ENCODE measurements around the gene ADRB1. TPM values are rescaled to one million over a fixed set of nuclear protein-coding genes. Genes with fewer than 3 reads are reported as not detected.

The ADRB1 gene
- polyA plus RNA-seq, 1 of the 3 experiments (the other 2 are of a cell fraction) = not detected

DNA sequence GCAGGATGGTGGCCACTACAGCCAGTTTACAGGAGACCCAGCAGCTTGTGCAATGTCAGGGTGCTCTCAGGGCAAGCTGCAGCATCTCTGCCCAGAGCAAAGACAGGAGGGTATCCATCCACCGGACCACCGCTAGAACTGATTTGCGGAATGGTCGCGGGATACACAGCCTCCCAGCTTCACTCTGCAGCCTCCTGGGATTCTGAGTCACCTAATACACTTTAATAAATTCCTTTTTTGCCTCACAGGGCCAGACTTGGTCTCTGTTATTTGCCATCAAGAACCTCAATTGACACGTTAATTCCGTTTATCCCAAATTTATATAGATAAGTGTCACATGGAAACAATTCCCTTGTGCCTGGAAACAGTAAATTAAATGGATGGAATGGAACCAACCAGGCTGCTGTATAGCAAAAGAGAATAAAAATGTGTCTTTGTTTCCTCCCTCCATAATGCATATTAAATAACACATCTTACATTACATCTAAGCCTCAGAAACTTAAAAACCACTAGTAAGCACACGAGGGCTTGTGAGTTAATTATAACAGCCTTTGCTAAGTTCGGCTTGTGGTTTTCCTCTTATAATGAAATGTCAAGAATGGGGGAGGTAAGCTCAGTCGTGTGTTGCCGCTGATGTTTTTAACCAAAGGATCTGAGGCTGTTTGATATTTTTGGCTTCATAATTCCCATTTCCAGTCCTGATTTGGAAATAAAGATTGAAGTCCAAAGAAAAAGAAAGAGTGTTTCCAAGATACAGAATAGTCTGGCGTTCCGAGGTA, 52.1 kb downstream of the ADRB1 start (continued):
- TF ChIP-seq ZBTB33 (IDR thresholded peaks at IDR 0.05; ENCODE audit: borderline replicate concordance, low read depth) (no peak), NFIC (IDR thresholded peaks at IDR 0.05; ENCODE audit: borderline replicate concordance) (no peak), GATA2 (CRISPR knock-in tag; IDR thresholded peaks at IDR 0.05) (peak; percentile 57)

Other genes with a start within 250 kb of the ADRB1 start
- gene DCLRE1A, start 189.8 kb upstream of the ADRB1 start, polyA plus RNA-seq (2012; rRNA removed) = 2.6 and 4.0 TPM in 2 replicates
- gene NHLRC2, start 189.2 kb upstream of the ADRB1 start, polyA plus RNA-seq (2012; rRNA removed) = 2.8 and 3.4 TPM in 2 replicates
- gene CCDC186, start 130.3 kb downstream of the ADRB1 start, polyA plus RNA-seq (2012; rRNA removed) = 1.3 and 1.6 TPM in 2 replicates
- not detected in 2 replicates for gene TDRD1, start 135.5 kb downstream of the ADRB1 start, polyA plus RNA-seq (2012; rRNA removed)
- not detected in 2 replicates for gene VWA2, start 195.4 kb downstream of the ADRB1 start, polyA plus RNA-seq (2012; rRNA removed)

All from SK-N-SH (cell line).